Measurements from ENCODE around the gene TULP4. TPM values are rescaled to one million over a fixed set of nuclear protein-coding genes. Genes with fewer than 3 reads are reported as not detected.

The TULP4 gene
- polyA plus RNA-seq, 2 donors, result 3.5 to 7.6 TPM

GRCh38 chr6:158381214-158381613 lies 68.9 kb downstream of the TULP4 start:
- Histone ChIP-seq H3K4me1 (ENCODE audit: control insufficient read depth in 2 of 2, insufficient read depth in 2 of 2, low read length in 1 of 2) (peaks cover 0 to 3% of the 10 kb centered on the region in 2 donors), H3K4me3 (ENCODE audit: low read depth in 1 of 2, low read length in 2 of 2) (no peak overlapping the region), H3K27ac (ENCODE audit: low read depth in 2 of 2, low read length in 1 of 2) (no peak overlapping the region), H3K9me3 (ENCODE audit: control insufficient read depth in 2 of 2, insufficient read depth in 1 of 2, low read depth in 1 of 2, low read length in 1 of 2) (no peaks in the 10 kb centered on the region), H3K36me3 (ENCODE audit: control insufficient read depth in 2 of 2, insufficient read depth in 2 of 2, low read length in 1 of 2) (no peaks in the 10 kb centered on the region), H3K27me3 (ENCODE audit: control insufficient read depth in 1 of 2, insufficient read depth in 2 of 2, low read length in 2 of 2) (no peaks in the 10 kb centered on the region)
- WGBS, 2 donors, result 63 to 68% methylated on average over 2 of the region's 2 CpGs

- Histone ChIP-seq H3K27me3 (ENCODE audit: control insufficient read depth in 1 of 2, insufficient read depth in 2 of 2, low read length in 2 of 2) (no peaks in the 10 kb centered on the region), H3K4me1 (ENCODE audit: control insufficient read depth in 2 of 2, insufficient read depth in 2 of 2, low read length in 1 of 2) (peaks cover 0 to 3% of the 10 kb centered on the region in 2 donors), H3K9me3 (ENCODE audit: control insufficient read depth in 2 of 2, insufficient read depth in 1 of 2, low read depth in 1 of 2, low read length in 1 of 2) (no peaks in the 10 kb centered on the region), H3K27ac (ENCODE audit: low read depth in 2 of 2, low read length in 1 of 2) (no peak overlapping the region), H3K36me3 (ENCODE audit: control insufficient read depth in 2 of 2, insufficient read depth in 2 of 2, low read length in 1 of 2) (no peaks in the 10 kb centered on the region), H3K4me3 (ENCODE audit: low read depth in 1 of 2, low read length in 2 of 2) (no peak overlapping the region)
- WGBS, 2 donors, result 100% methylated on average over 1 of the region's 1 CpG
Observed at GRCh38 chr6:158382491-158382890, 70.2 kb downstream of the TULP4 start.

- Histone ChIP-seq H3K27me3 (ENCODE audit: control insufficient read depth in 1 of 2, insufficient read depth in 2 of 2, low read length in 2 of 2) (no peaks in the 10 kb centered on the region), H3K4me1 (ENCODE audit: control insufficient read depth in 2 of 2, insufficient read depth in 2 of 2, low read length in 1 of 2) (peaks cover 0 to 3% of the 10 kb centered on the region in 2 donors), H3K27ac (ENCODE audit: low read depth in 2 of 2, low read length in 1 of 2) (no peak overlapping the region), H3K36me3 (ENCODE audit: control insufficient read depth in 2 of 2, insufficient read depth in 2 of 2, low read length in 1 of 2) (no peaks in the 10 kb centered on the region), H3K9me3 (ENCODE audit: control insufficient read depth in 2 of 2, insufficient read depth in 1 of 2, low read depth in 1 of 2, low read length in 1 of 2) (no peaks in the 10 kb centered on the region), H3K4me3 (ENCODE audit: low read depth in 1 of 2, low read length in 2 of 2) (no peak overlapping the region)
- 97 to 100% methylated on average over 1 of the region's 1 CpG for WGBS, 2 donors
Observed at GRCh38 chr6:158383057-158383456, 70.8 kb downstream of the TULP4 start.

GRCh38 chr6:158383542-158383941 lies 71.3 kb downstream of the TULP4 start:
- Histone ChIP-seq H3K27me3 (ENCODE audit: control insufficient read depth in 1 of 2, insufficient read depth in 2 of 2, low read length in 2 of 2) (no peaks in the 10 kb centered on the region), H3K4me3 (ENCODE audit: low read depth in 1 of 2, low read length in 2 of 2) (no peak overlapping the region), H3K27ac (ENCODE audit: low read depth in 2 of 2, low read length in 1 of 2) (no peak overlapping the region), H3K9me3 (ENCODE audit: control insufficient read depth in 2 of 2, insufficient read depth in 1 of 2, low read depth in 1 of 2, low read length in 1 of 2) (no peaks in the 10 kb centered on the region), H3K4me1 (ENCODE audit: control insufficient read depth in 2 of 2, insufficient read depth in 2 of 2, low read length in 1 of 2) (peaks cover 0 to 3% of the 10 kb centered on the region in 2 donors), H3K36me3 (ENCODE audit: control insufficient read depth in 2 of 2, insufficient read depth in 2 of 2, low read length in 1 of 2) (no peaks in the 10 kb centered on the region)
- 95 to 97% methylated on average over 3 of the region's 3 CpGs for WGBS, 2 donors

GRCh38 chr6:158384671-158385110 lies 72.4 kb downstream of the TULP4 start:
- Histone ChIP-seq H3K36me3 (ENCODE audit: control insufficient read depth in 2 of 2, insufficient read depth in 2 of 2, low read length in 1 of 2) (no peaks in the 10 kb centered on the region), H3K27me3 (ENCODE audit: control insufficient read depth in 1 of 2, insufficient read depth in 2 of 2, low read length in 2 of 2) (no peaks in the 10 kb centered on the region), H3K27ac (ENCODE audit: low read depth in 2 of 2, low read length in 1 of 2) (no peak overlapping the region), H3K4me3 (ENCODE audit: low read depth in 1 of 2, low read length in 2 of 2) (no peak overlapping the region), H3K4me1 (ENCODE audit: control insufficient read depth in 2 of 2, insufficient read depth in 2 of 2, low read length in 1 of 2) (peaks cover 0 to 3% of the 10 kb centered on the region in 2 donors), H3K9me3 (ENCODE audit: control insufficient read depth in 2 of 2, insufficient read depth in 1 of 2, low read depth in 1 of 2, low read length in 1 of 2) (no peaks in the 10 kb centered on the region)
- 75 to 84% methylated on average over 7 of the region's 7 CpGs for WGBS, 2 donors

GRCh38 chr6:158387036-158387435 lies 74.8 kb downstream of the TULP4 start:
- Histone ChIP-seq H3K4me3 (ENCODE audit: low read depth in 1 of 2, low read length in 2 of 2) (no peak overlapping the region), H3K9me3 (ENCODE audit: control insufficient read depth in 2 of 2, insufficient read depth in 1 of 2, low read depth in 1 of 2, low read length in 1 of 2) (no peaks in the 10 kb centered on the region), H3K36me3 (ENCODE audit: control insufficient read depth in 2 of 2, insufficient read depth in 2 of 2, low read length in 1 of 2) (no peaks in the 10 kb centered on the region), H3K27ac (ENCODE audit: low read depth in 2 of 2, low read length in 1 of 2) (no peak overlapping the region), H3K27me3 (ENCODE audit: control insufficient read depth in 1 of 2, insufficient read depth in 2 of 2, low read length in 2 of 2) (no peaks in the 10 kb centered on the region), H3K4me1 (ENCODE audit: control insufficient read depth in 2 of 2, insufficient read depth in 2 of 2, low read length in 1 of 2) (peaks cover 0 to 3% of the 10 kb centered on the region in 2 donors)
- 88 to 89% methylated on average over 3 of the region's 3 CpGs for WGBS, 2 donors

GRCh38 chr6:158387578-158387977 lies 75.3 kb downstream of the TULP4 start:
- H3K27me3 ChIP-seq (ENCODE audit: control insufficient read depth in 1 of 2, insufficient read depth in 2 of 2, low read length in 2 of 2), result no peaks in the 10 kb centered on the region
- H3K4me1 ChIP-seq (ENCODE audit: control insufficient read depth in 2 of 2, insufficient read depth in 2 of 2, low read length in 1 of 2), result peaks cover 0 to 3% of the 10 kb centered on the region in 2 donors
- no peak overlapping the region for H3K4me3 ChIP-seq (ENCODE audit: low read depth in 1 of 2, low read length in 2 of 2)
- no peaks in the 10 kb centered on the region for H3K9me3 ChIP-seq (ENCODE audit: control insufficient read depth in 2 of 2, insufficient read depth in 1 of 2, low read depth in 1 of 2, low read length in 1 of 2)
- H3K36me3 ChIP-seq (ENCODE audit: control insufficient read depth in 2 of 2, insufficient read depth in 2 of 2, low read length in 1 of 2), result no peaks in the 10 kb centered on the region
- H3K27ac ChIP-seq (ENCODE audit: low read depth in 2 of 2, low read length in 1 of 2), result no peak overlapping the region
- WGBS, 2 donors, result 91 to 99% methylated on average over 1 of the region's 1 CpG

- H3K9me3 ChIP-seq (ENCODE audit: control insufficient read depth in 2 of 2, insufficient read depth in 1 of 2, low read depth in 1 of 2, low read length in 1 of 2), result no peaks in the 10 kb centered on the region
- no peak overlapping the region for H3K4me3 ChIP-seq (ENCODE audit: low read depth in 1 of 2, low read length in 2 of 2)
- no peaks in the 10 kb centered on the region for H3K4me1 ChIP-seq (ENCODE audit: control insufficient read depth in 2 of 2, insufficient read depth in 2 of 2, low read length in 1 of 2)
- H3K27ac ChIP-seq (ENCODE audit: low read depth in 2 of 2, low read length in 1 of 2), result no peak overlapping the region
- H3K27me3 ChIP-seq (ENCODE audit: control insufficient read depth in 1 of 2, insufficient read depth in 2 of 2, low read length in 2 of 2), result no peaks in the 10 kb centered on the region
- H3K36me3 ChIP-seq (ENCODE audit: control insufficient read depth in 2 of 2, insufficient read depth in 2 of 2, low read length in 1 of 2), result no peaks in the 10 kb centered on the region
- 33 to 49% methylated on average over 2 of the region's 2 CpGs for WGBS, 2 donors
Observed at GRCh38 chr6:158388727-158389126, 76.5 kb downstream of the TULP4 start.

GRCh38 chr6:158389193-158389919 lies 77.1 kb downstream of the TULP4 start:
- H3K27me3 ChIP-seq (ENCODE audit: control insufficient read depth in 1 of 2, insufficient read depth in 2 of 2, low read length in 2 of 2), result no peaks in the 10 kb centered on the region

GRCh38 chr6:158391276-158391675 lies 79.0 kb downstream of the TULP4 start:
- no peak overlapping the region for H3K27ac ChIP-seq (ENCODE audit: low read depth in 2 of 2, low read length in 1 of 2)
- no peaks in the 10 kb centered on the region for H3K4me1 ChIP-seq (ENCODE audit: control insufficient read depth in 2 of 2, insufficient read depth in 2 of 2, low read length in 1 of 2)
- H3K27me3 ChIP-seq (ENCODE audit: control insufficient read depth in 1 of 2, insufficient read depth in 2 of 2, low read length in 2 of 2), result no peaks in the 10 kb centered on the region
- 91 to 95% methylated on average over 3 of the region's 3 CpGs for WGBS, 2 donors
- H3K9me3 ChIP-seq (ENCODE audit: control insufficient read depth in 2 of 2, insufficient read depth in 1 of 2, low read depth in 1 of 2, low read length in 1 of 2), result no peaks in the 10 kb centered on the region
- no peaks in the 10 kb centered on the region for H3K36me3 ChIP-seq (ENCODE audit: control insufficient read depth in 2 of 2, insufficient read depth in 2 of 2, low read length in 1 of 2)
- no peak overlapping the region for H3K4me3 ChIP-seq (ENCODE audit: low read depth in 1 of 2, low read length in 2 of 2)

More at GRCh38 chr6:158389193-158389919, 77.1 kb downstream of the TULP4 start:
- Histone ChIP-seq H3K4me3 (ENCODE audit: low read depth in 1 of 2, low read length in 2 of 2) (no peak overlapping the region), H3K4me1 (ENCODE audit: control insufficient read depth in 2 of 2, insufficient read depth in 2 of 2, low read length in 1 of 2) (no peaks in the 10 kb centered on the region), H3K9me3 (ENCODE audit: control insufficient read depth in 2 of 2, insufficient read depth in 1 of 2, low read depth in 1 of 2, low read length in 1 of 2) (no peaks in the 10 kb centered on the region), H3K36me3 (ENCODE audit: control insufficient read depth in 2 of 2, insufficient read depth in 2 of 2, low read length in 1 of 2) (no peaks in the 10 kb centered on the region), H3K27ac (ENCODE audit: low read depth in 2 of 2, low read length in 1 of 2) (no peak overlapping the region)
- WGBS, 2 donors, result 94 to 95% methylated on average over 3 of the region's 3 CpGs
